K562 (cell line): ENCODE measurements around the gene LRCOL1. TPM values are rescaled to one million over a fixed set of nuclear protein-coding genes. Genes with fewer than 3 reads are reported as not detected.

ENCODE experiments used
- ATAC-seq: fragments of 200-7000 bp; cut with Tn5 transposase; 3 replicates; pipeline ENCODE4 v1.9.1; 2020; ENCODE audit warnings: moderate library complexity
- BruUV-seq: library from RNA; stranded (reverse); fragments of 400-500 nt; replicated peaks from 2 replicates; lab custom pipeline; 2021; lab: Mats Ljungman, UMichigan
- CTCF ChIA-PET: fragments of 300-600 bp; formaldehyde crosslinking; extraction: SDS; loops from one replicate; lab custom pipeline; 2021; ENCODE audit warnings: low intra/inter-chr PET ratio; lab: Yijun Ruan, JAX
- POLR2A ChIA-PET: fragments of 300-600, 350-650 bp; sonication (Branson Sonifier 250); formaldehyde crosslinking; extraction: SDS; loops from one replicate; lab custom pipeline; 2021; ENCODE audit warnings: antibody characterized with exemption, inconsistent platforms; lab: Yijun Ruan, JAX
- DNase-seq, 4 experiments: peaks; one replicate each; pipeline versions ENCODE4 v3.0.0 to v3.0.0-alpha.2; 2011 to 2018; ENCODE audit warnings: low spot score in 3 of 4, mixed read lengths in 3 of 4; ENCODE audit errors: extremely low read depth in 1 of 4
- FAIRE-seq: peaks from 2 replicates; lab custom pipeline; 2011; peaks lifted over from hg19 to GRCh38; lab: Jason Lieb, UNC
- H2AFZ ChIP-seq: 2 replicates; pipeline ENCODE4 v1.6.0; 2011; ENCODE audit warnings: low read depth, low read length, control low read depth, inconsistent platforms
- H3K27ac ChIP-seq: fragments of 200-600 bp; 3 replicates; pipeline ENCODE4 v1.8.0; 2011; ENCODE audit warnings: low read depth, mild to moderate bottlenecking, control low read depth, inconsistent platforms, low read length, moderate library complexity, mixed read lengths; ENCODE audit errors: extremely low read depth
- H3K27me3 ChIP-seq, 2 experiments: fragments of 300-600 bp in 1 of 2; 2 replicates in 1 of 2; 3 replicates in 1 of 2; pipeline versions ENCODE4 v1.6.0 to v1.8.0; 2011; ENCODE audit warnings: inconsistent platforms in 2 of 2, low read length in 2 of 2, mild to moderate bottlenecking in 1 of 2, mixed read lengths in 1 of 2, moderate library complexity in 1 of 2; ENCODE audit not compliant: control insufficient read depth in 2 of 2, insufficient read depth in 2 of 2
- H3K36me3 ChIP-seq: fragments of 300-600 bp; 3 replicates; pipeline ENCODE4 v1.8.0; 2011; ENCODE audit warnings: mild to moderate bottlenecking, low read length, inconsistent platforms; ENCODE audit not compliant: control insufficient read depth, insufficient read depth
- H3K4me1 ChIP-seq, 2 experiments: fragments of 200-600 bp in 1 of 2; replicated peaks in 1 of 2; 2 replicates in 1 of 2; 3 replicates in 1 of 2; pipeline versions ENCODE4 v1.5.1 to v1.8.0; 2011; ENCODE audit warnings: inconsistent platforms in 2 of 2, low read length in 2 of 2, mild to moderate bottlenecking in 1 of 2, mixed read lengths in 1 of 2, moderate library complexity in 1 of 2; ENCODE audit not compliant: control insufficient read depth in 2 of 2, insufficient read depth in 2 of 2
- H3K4me2 ChIP-seq: 2 replicates; pipeline ENCODE4 v1.6.1; 2011; ENCODE audit warnings: low read length, control low read depth, inconsistent platforms, mixed read lengths; ENCODE audit not compliant: insufficient read depth
- H3K4me3 ChIP-seq: fragments of 200-600 bp; sonication (generic), shearing (Covaris generic); 2 replicates; pipeline ENCODE4 v1.5.1; 2016; ENCODE audit warnings: control low read depth, inconsistent platforms
- H3K79me2 ChIP-seq: fragments of 200-600 bp; 3 replicates; pipeline ENCODE4 v1.8.0; 2011; ENCODE audit warnings: low read length, inconsistent platforms; ENCODE audit not compliant: control insufficient read depth, insufficient read depth
- H3K9ac ChIP-seq, 2 experiments: 2 replicates each; pipeline versions ENCODE4 v1.6.0 to v1.6.1; 2011; ENCODE audit warnings: low read depth in 2 of 2, low read length in 2 of 2, control low read depth in 1 of 2, inconsistent platforms in 1 of 2, mild to moderate bottlenecking in 1 of 2, mixed read lengths in 1 of 2; ENCODE audit not compliant: insufficient read depth in 1 of 2
- H3K9me1 ChIP-seq: one replicate; pipeline ENCODE4 v1.6.0; 2011; ENCODE audit warnings: inconsistent platforms, mild to moderate bottlenecking, low read length, moderate library complexity; ENCODE audit not compliant: control insufficient read depth, insufficient read depth
- H3K9me3 ChIP-seq: replicated peaks from 2 replicates; pipeline ENCODE4 v1.5.1; 2011; ENCODE audit warnings: low read depth, low read length, inconsistent platforms; ENCODE audit not compliant: control insufficient read depth, insufficient read depth
- H4K20me1 ChIP-seq: replicated peaks from 2 replicates; pipeline ENCODE4 v1.6.1; 2011; ENCODE audit warnings: low read length, inconsistent platforms, mixed read lengths; ENCODE audit not compliant: control insufficient read depth, insufficient read depth
- ATF6 ChIP-seq: sonication (generic); formaldehyde crosslinking; IDR thresholded peaks from 2 replicates; pipeline ENCODE4 v1.4.0; 2020; ENCODE audit warnings: mild to moderate bottlenecking, missing genetic modification reagents
- E2F5 ChIP-seq: sonication (generic); formaldehyde crosslinking; IDR thresholded peaks from 2 replicates; pipeline ENCODE4 v1.8.0; 2022; ENCODE audit warnings: mild to moderate bottlenecking, missing genetic modification reagents
- ELF1 ChIP-seq: fragments of 200-800 bp; sonication (Bioruptor generic); IDR thresholded peaks from 2 replicates; pipeline ENCODE4 v1.6.1; 2016; ENCODE audit warnings: missing genetic modification characterization, missing compliant biosample characterization
- IFI16 ChIP-seq: fragments of 250-450 bp; sonication (Bioruptor Pico); IDR thresholded peaks from 2 replicates; pipeline ENCODE4 v2.1.2; 2022; ENCODE audit warnings: mild to moderate bottlenecking, inconsistent platforms
- KDM4B ChIP-seq, 2 experiments: fragments of 450-650 bp in 1 of 2; sonication (generic) in 1 of 2; IDR thresholded peaks; 2 replicates each; pipeline ENCODE4 v1.6.1; 2016 to 2017; ENCODE audit warnings: borderline replicate concordance in 2 of 2, antibody characterized with exemption in 1 of 2, low read depth in 1 of 2, mild to moderate bottlenecking in 1 of 2
- RBM39 ChIP-seq: fragments of 200-400 bp; formaldehyde crosslinking; optimal IDR thresholded peaks from 2 replicates; pipeline ENCODE3; 2018; ENCODE audit warnings: low read depth, low read length
- ZC3H4 ChIP-seq: sonication (generic); formaldehyde crosslinking; IDR thresholded peaks from 2 replicates; pipeline ENCODE4 v1.9.0; 2021; ENCODE audit warnings: missing genetic modification reagents, borderline replicate concordance
- ZNF134 ChIP-seq: fragments of 250-450 bp; sonication (Bioruptor Pico); conservative IDR thresholded peaks from 2 replicates; pipeline ENCODE4 v1.4.0; 2020
- ZNF217 ChIP-seq: sonication (generic); formaldehyde crosslinking; IDR thresholded peaks from 2 replicates; pipeline ENCODE4 v1.8.0; 2022; ENCODE audit warnings: mild to moderate bottlenecking, missing genetic modification reagents
- WGBS: fragments of 100-300 bp; shearing (Covaris generic); methylation state at CpG from one replicate; pipeline ENCODE4 v1.1.6; 2016; ENCODE audit warnings: low coverage, mixed read lengths; ENCODE audit not compliant: insufficient coverage; ENCODE audit errors: missing lambda C conversion rate; 5-methylcytosine and 5-hydroxymethylcytosine counted together
- in situ Hi-C: fragments of 300-500 bp; cut with MboI; formaldehyde crosslinking; loops from 4 replicates; pipeline ENCODE4 v1.15.0; 2018; ENCODE audit warnings: inconsistent platforms, mixed read lengths
- intact Hi-C: fragments of 100-400 bp; cut with micrococcal nuclease; formaldehyde crosslinking; loops from 2 replicates; pipeline ENCODE4 v1.14.2; 2022
- polyA plus RNA-seq, 8 experiments: library from polyadenylated mRNA; depleted of rRNA in 4 of 8; stranded (reverse) in 5 of 8; unstranded in 3 of 8; fragments of >200 nt; fragmentation: Nextera tagmentation in 2 of 8; fragmentation: Illumina TruSeq in 1 of 8; extraction: Ambion mirVana in 2 of 8; extraction: Trizol in 1 of 8; gene quantifications; 2 replicates each; pipeline versions ENCODE4 v1.2.1 to v1.2.3, GENCODE V29; 2011 to 2014; ENCODE audit warnings: inconsistent platforms in 1 of 8, missing spikeins in 1 of 8
- total RNA-seq, 7 experiments: library from RNA; depleted of rRNA in 6 of 7; stranded (reverse); fragments of >200 nt in 6 of 7; fragmentation: Illumina TruSeq in 2 of 7; extraction: Trizol in 2 of 7; gene quantifications; 2 replicates each; pipeline versions ENCODE4 v1.2.1 to v1.2.3, GENCODE V29; 2011 to 2021; ENCODE audit warnings: low replicate concordance in 1 of 7
- TF ChIP-seq, protein P1 (sequence below): fragments of 250-450 bp; sonication (Bioruptor Pico); IDR thresholded peaks from 2 replicates; pipeline ENCODE4 v1.4.0; 2020; ENCODE audit warnings: mild to moderate bottlenecking

The LRCOL1 gene
- total and polyA plus RNA-seq, 9 of the 15 experiments (the other 6 are each of a cell fraction or from before 2014, with no cell fraction given): not detected

- no peaks in the 10 kb centered on the region; the same call in 1 of the 2 replicates for H4K20me1 ChIP-seq
- in situ Hi-C loops (no loop called here), intact Hi-C loops (no loop called here)
- H3K27me3 ChIP-seq: peaks cover 30 to 50% of the 10 kb centered on the region in 2 experiments
- FAIRE-seq (no peak), ATAC-seq (no peak), DNase-seq (no peak)
- H3K9ac ChIP-seq: no peak overlapping the region
- peaks cover 0 to 20% of the 10 kb centered on the region in 2 experiments; a peak in 3 of 5 replicates for H3K4me1 ChIP-seq
- no peak overlapping the region for H3K4me3 ChIP-seq
- H2AFZ ChIP-seq: no peak overlapping the region
- H3K36me3 ChIP-seq: no peaks in the 10 kb centered on the region
- no peak overlapping the region for H3K4me2 ChIP-seq
- no peak for TF ChIP-seq ZC3H4
- TF ChIP-seq RBM39: no peak
- no peak for TF ChIP-seq ZNF217 (CRISPR knock-in tag)
- peaks cover 6% of the 10 kb centered on the region for H3K9me3 ChIP-seq
- no TSS peak for BruUV-seq
- ChIA-PET POLR2A (no interaction called here), CTCF (no interaction called here)
- H3K79me2 ChIP-seq: no peaks in the 10 kb centered on the region
- H3K9me1 ChIP-seq: no peaks in the 10 kb centered on the region
- no peak overlapping the region for H3K27ac ChIP-seq
- WGBS: 1% methylated on average over 9 of the region's 10 CpGs
These were observed 1.2 kb upstream of the LRCOL1 start for GRCh38 chr12:132611620-132612019.

GRCh38 chr12:132610866-132611602 is 652 bp upstream of the LRCOL1 start:
- POLR2A ChIA-PET: interaction anchor here (0.6 to 2.4 kb wide), 2 partner anchors 10 to 113 kb away, joined by 3 to 8 read pairs; no protein-coding TSS in a partner anchor
- no peak for TF ChIP-seq E2F5
- no peak for TF ChIP-seq ELF1 (tag)
- TF ChIP-seq ATF6 (CRISPR knock-in tag): no peak
- TF ChIP-seq ZNF134: no peak
- no peak for TF ChIP-seq IFI16
- no peak for TF ChIP-seq KDM4B (IDR thresholded peaks at IDR 0.05; ENCODE audit: borderline replicate concordance in 2 of 2, low read depth in 1 of 2)
- TF ChIP-seq, protein P1, sequence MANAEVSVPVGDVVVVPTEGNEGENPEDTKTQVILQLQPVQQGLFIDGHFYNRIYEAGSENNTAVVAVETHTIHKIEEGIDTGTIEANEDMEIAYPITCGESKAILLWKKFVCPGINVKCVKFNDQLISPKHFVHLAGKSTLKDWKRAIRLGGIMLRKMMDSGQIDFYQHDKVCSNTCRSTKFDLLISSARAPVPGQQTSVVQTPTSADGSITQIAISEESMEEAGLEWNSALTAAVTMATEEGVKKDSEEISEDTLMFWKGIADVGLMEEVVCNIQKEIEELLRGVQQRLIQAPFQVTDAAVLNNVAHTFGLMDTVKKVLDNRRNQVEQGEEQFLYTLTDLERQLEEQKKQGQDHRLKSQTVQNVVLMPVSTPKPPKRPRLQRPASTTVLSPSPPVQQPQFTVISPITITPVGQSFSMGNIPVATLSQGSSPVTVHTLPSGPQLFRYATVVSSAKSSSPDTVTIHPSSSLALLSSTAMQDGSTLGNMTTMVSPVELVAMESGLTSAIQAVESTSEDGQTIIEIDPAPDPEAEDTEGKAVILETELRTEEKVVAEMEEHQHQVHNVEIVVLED (CRISPR knock-in tag): no peak

More at GRCh38 chr12:132610866-132611602, 652 bp upstream of the LRCOL1 start:
- no peak overlapping the region for H3K4me2 ChIP-seq
- no peaks in the 10 kb centered on the region for H3K36me3 ChIP-seq
- H3K27me3 ChIP-seq: peaks cover 34 to 56% of the 10 kb centered on the region in 2 experiments
- no peak overlapping the region for H2AFZ ChIP-seq
- H3K9ac ChIP-seq: no peak overlapping the region
- no peaks in the 10 kb centered on the region; the same call in 1 of the 2 replicates for H4K20me1 ChIP-seq
- H3K79me2 ChIP-seq: no peaks in the 10 kb centered on the region
- intact Hi-C loops (no loop called here), in situ Hi-C loops (no loop called here)
- no peak overlapping the region for H3K4me3 ChIP-seq
- peaks cover 0 to 21% of the 10 kb centered on the region in 2 experiments; a peak in 3 of 5 replicates for H3K4me1 ChIP-seq
- WGBS: 19% methylated on average over 26 of the region's 33 CpGs
- H3K27ac ChIP-seq: no peak overlapping the region
- no peak for DNase-seq
- no peak for ATAC-seq
- CTCF ChIA-PET: no interaction called here
- BruUV-seq: no TSS peak
- no peaks in the 10 kb centered on the region for H3K9me1 ChIP-seq
- no peak for FAIRE-seq
- peaks cover 3% of the 10 kb centered on the region for H3K9me3 ChIP-seq
